ENCODE data around the gene OTOP3. TPM values are rescaled to one million over a fixed set of nuclear protein-coding genes. Genes with fewer than 3 reads are reported as not detected.

Gene OTOP3
- total RNA-seq, 1 experiment from 2014 or later, result not detected

DNA sequence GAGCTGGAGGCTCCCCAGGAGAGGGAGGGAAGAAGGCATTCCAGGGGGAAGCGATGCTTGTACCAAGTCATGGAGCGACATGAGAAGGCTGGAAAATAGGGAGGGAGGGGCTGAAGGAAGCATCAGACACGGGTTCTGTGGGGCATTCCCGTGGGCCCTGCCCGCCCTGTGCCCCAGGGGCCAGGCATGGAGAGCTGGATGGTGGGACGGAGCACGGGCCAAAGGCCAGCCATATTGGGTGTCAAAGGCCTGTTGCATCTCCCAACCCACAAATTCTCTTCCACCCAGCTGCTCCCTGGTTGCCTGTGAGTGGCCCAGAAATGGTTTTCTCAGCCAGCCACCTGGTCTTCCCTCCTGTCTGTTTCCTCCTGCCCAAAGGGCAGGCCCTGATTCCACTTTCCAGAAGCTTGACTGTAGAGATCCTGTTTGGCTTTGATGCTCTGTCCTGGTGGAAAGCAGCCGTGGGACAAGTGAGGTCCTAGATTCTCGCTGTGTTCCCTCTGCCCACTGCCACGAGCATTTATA, 54.9 kb downstream of the OTOP3 start (continued):
- TF ChIP-seq, protein P1, sequence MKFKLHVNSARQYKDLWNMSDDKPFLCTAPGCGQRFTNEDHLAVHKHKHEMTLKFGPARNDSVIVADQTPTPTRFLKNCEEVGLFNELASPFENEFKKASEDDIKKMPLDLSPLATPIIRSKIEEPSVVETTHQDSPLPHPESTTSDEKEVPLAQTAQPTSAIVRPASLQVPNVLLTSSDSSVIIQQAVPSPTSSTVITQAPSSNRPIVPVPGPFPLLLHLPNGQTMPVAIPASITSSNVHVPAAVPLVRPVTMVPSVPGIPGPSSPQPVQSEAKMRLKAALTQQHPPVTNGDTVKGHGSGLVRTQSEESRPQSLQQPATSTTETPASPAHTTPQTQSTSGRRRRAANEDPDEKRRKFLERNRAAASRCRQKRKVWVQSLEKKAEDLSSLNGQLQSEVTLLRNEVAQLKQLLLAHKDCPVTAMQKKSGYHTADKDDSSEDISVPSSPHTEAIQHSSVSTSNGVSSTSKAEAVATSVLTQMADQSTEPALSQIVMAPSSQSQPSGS (CRISPR knock-in tag; IDR thresholded peaks at IDR 0.05; ENCODE audit: borderline replicate concordance, low read depth), result no peak
- no peak for TF ChIP-seq TCF7 (CRISPR knock-in tag; IDR thresholded peaks at IDR 0.05; ENCODE audit: low read depth)
- no peak for TF ChIP-seq HMGA2 (CRISPR knock-in tag; IDR thresholded peaks at IDR 0.05)
- no peak for TF ChIP-seq KAT7 (CRISPR knock-in tag; IDR thresholded peaks at IDR 0.05; ENCODE audit: borderline replicate concordance)
- TF ChIP-seq ESRRA (CRISPR knock-in tag; IDR thresholded peaks at IDR 0.05; ENCODE audit: borderline replicate concordance), result no peak
- TF ChIP-seq, protein P2, sequence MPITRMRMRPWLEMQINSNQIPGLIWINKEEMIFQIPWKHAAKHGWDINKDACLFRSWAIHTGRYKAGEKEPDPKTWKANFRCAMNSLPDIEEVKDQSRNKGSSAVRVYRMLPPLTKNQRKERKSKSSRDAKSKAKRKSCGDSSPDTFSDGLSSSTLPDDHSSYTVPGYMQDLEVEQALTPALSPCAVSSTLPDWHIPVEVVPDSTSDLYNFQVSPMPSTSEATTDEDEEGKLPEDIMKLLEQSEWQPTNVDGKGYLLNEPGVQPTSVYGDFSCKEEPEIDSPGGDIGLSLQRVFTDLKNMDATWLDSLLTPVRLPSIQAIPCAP (CRISPR knock-in tag; IDR thresholded peaks at IDR 0.05), result no peak

DNA sequence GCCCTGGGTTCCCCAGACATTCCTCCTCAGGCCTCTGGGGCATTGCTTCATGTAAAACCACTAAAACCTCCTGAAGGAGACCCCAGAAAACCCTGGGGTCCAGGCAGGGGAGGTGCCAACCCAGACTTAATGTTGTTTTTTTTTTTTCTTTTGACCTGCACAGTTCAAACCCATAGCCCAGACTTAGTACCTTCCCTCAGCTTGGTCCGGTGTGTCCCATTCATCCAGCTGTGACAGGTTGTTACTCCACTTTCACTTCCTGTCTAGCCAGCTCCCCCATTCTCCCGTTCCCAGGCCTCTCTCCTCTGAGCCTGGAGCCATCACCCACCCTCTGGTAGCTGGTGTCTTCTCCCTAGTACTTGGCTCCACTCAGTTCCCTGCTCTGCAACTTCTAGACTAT, 56.5 kb downstream of the OTOP3 start:
- H3K27me3 Mint-ChIP-seq (ENCODE audit: low read depth), result no peaks in the 10 kb centered on the region
- 0 out of 2 replicates have a peak, but pooled peaks cover 3% of the 10 kb centered on the region for H3K36me3 Mint-ChIP-seq
- ATAC-seq (no peak), DNase-seq (ENCODE audit: low spot score) (no peak)
- POLR2A ChIA-PET, result interaction anchor here (0.8 kb wide), 1 partner anchor 11 kb away, joined by 3 read pairs; no protein-coding TSS in a partner anchor
- 0 out of 2 replicates have a peak overlapping the region, but pooled peaks have one; percentile 3 for H3K27ac Mint-ChIP-seq
- H3K4me3 Mint-ChIP-seq, result no peak overlapping the region
- no peaks in the 10 kb centered on the region for H3K9me3 Mint-ChIP-seq
- H3K4me1 Mint-ChIP-seq, result 0 out of 2 replicates have a peak, but pooled peaks cover 8% of the 10 kb centered on the region
- CTCF ChIA-PET, result interaction anchor here (1.5 to 2.8 kb wide), 3 partner anchors 11 to 279 kb away, joined by 3 to 15 read pairs (median 4); partner anchors contain the start of gene MIF4GD
- TF ChIP-seq, protein P3, sequence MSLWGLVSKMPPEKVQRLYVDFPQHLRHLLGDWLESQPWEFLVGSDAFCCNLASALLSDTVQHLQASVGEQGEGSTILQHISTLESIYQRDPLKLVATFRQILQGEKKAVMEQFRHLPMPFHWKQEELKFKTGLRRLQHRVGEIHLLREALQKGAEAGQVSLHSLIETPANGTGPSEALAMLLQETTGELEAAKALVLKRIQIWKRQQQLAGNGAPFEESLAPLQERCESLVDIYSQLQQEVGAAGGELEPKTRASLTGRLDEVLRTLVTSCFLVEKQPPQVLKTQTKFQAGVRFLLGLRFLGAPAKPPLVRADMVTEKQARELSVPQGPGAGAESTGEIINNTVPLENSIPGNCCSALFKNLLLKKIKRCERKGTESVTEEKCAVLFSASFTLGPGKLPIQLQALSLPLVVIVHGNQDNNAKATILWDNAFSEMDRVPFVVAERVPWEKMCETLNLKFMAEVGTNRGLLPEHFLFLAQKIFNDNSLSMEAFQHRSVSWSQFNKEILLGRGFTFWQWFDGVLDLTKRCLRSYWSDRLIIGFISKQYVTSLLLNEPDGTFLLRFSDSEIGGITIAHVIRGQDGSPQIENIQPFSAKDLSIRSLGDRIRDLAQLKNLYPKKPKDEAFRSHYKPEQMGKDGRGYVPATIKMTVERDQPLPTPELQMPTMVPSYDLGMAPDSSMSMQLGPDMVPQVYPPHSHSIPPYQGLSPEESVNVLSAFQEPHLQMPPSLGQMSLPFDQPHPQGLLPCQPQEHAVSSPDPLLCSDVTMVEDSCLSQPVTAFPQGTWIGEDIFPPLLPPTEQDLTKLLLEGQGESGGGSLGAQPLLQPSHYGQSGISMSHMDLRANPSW (CRISPR knock-in tag; conservative IDR thresholded peaks at IDR 0.05; ENCODE audit: low read depth), result no peak
- TF ChIP-seq JAZF1 (CRISPR knock-in tag; IDR thresholded peaks at IDR 0.05) (no peak), ZNF138 (CRISPR knock-in tag; conservative IDR thresholded peaks at IDR 0.05) (no peak), RORB (CRISPR knock-in tag; IDR thresholded peaks at IDR 0.05) (no peak), ESRRA (CRISPR knock-in tag; IDR thresholded peaks at IDR 0.05; ENCODE audit: borderline replicate concordance) (no peak), KAT7 (CRISPR knock-in tag; IDR thresholded peaks at IDR 0.05; ENCODE audit: borderline replicate concordance) (no peak), GRHL2 (CRISPR knock-in tag; IDR thresholded peaks at IDR 0.05; ENCODE audit: insufficient replicate concordance, severe bottlenecking) (no peak), ZNF671 (CRISPR knock-in tag; IDR thresholded peaks at IDR 0.05) (no peak)
- TF ChIP-seq, protein P4, sequence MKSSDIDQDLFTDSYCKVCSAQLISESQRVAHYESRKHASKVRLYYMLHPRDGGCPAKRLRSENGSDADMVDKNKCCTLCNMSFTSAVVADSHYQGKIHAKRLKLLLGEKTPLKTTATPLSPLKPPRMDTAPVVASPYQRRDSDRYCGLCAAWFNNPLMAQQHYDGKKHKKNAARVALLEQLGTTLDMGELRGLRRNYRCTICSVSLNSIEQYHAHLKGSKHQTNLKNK (CRISPR knock-in tag; IDR thresholded peaks at IDR 0.05), result no peak

DNA sequence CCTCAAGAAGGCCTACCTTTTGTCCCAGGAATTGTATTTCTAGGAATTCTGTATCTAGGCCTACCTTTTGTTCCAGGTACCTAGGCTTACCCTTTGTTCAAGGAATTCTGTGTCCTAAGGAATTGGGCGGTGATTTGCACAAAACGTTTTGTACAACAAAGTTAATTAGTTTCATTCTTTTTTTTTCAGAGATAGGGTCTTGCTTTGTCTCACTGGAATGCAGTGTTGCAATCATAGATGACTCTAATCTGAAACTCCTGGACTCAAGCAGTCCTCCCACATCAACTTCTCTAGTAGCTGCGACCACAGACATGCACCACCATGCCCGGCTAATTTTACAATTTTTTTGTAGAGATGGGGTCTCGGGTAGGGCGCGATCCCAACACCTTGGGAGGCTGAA, 58.7 kb downstream of the OTOP3 start:
- ATAC-seq, result no peak
- POLR2A ChIA-PET, result no interaction called here

More for the DNA sequence above, 58.7 kb downstream of the OTOP3 start:
- TF ChIP-seq, protein P5, sequence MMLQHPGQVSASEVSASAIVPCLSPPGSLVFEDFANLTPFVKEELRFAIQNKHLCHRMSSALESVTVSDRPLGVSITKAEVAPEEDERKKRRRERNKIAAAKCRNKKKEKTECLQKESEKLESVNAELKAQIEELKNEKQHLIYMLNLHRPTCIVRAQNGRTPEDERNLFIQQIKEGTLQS (CRISPR knock-in tag; conservative IDR thresholded peaks at IDR 0.05), result no peak
- no peak for TF ChIP-seq ZNF396 (CRISPR knock-in tag; IDR thresholded peaks at IDR 0.05; ENCODE audit: borderline replicate concordance)
- H3K27ac Mint-ChIP-seq, result no peak overlapping the region
- no peaks in the 10 kb centered on the region for H3K27me3 Mint-ChIP-seq (ENCODE audit: low read depth)
- DNase-seq (ENCODE audit: low spot score), result no peak
- H3K4me1 Mint-ChIP-seq, result 0 out of 2 replicates have a peak, but pooled peaks cover 4% of the 10 kb centered on the region
- 0 out of 2 replicates have a peak, but pooled peaks cover 3% of the 10 kb centered on the region for H3K36me3 Mint-ChIP-seq
- CTCF ChIA-PET, result interaction anchor here (0.8 to 1.6 kb wide), 3 partner anchors 18 to 37 kb away, joined by 3 to 4 read pairs (median 3); partner anchors contain the start of gene MRPL58
- no peak overlapping the region for H3K4me3 Mint-ChIP-seq
- no peaks in the 10 kb centered on the region for H3K9me3 Mint-ChIP-seq
